Esophagus (tissue), 2 donors: ENCODE measurements around the gene EBP. TPM values are rescaled to one million over a fixed set of nuclear protein-coding genes. Genes with fewer than 3 reads are reported as not detected.

Experiments used
- polyA plus RNA-seq, 2 donors: library from polyadenylated mRNA; stranded (reverse); fragments of 200-250 nt; gene quantifications; one replicate each; pipeline ENCODE4 v1.2.3, GENCODE V29; 2013
- donor health status: healthy with polysubstance abuse.
- donor health status: Bipolar disorder and iron deficiency.

Gene EBP
- polyA plus RNA-seq, 2 donors, result 151 to 179 TPM

Other genes with a start within 250 kb of the EBP start
- not detected for gene SSX3, start 165.1 kb upstream of the EBP start, polyA plus RNA-seq
- not detected for gene SSX4, start 138.3 kb upstream of the EBP start, polyA plus RNA-seq
- gene SSX4B, start 109.8 kb upstream of the EBP start, polyA plus RNA-seq, result not detected
- 10 to 100 TPM; 16.3 to 22.1 TPM for gene SLC38A5, start 51.5 kb upstream of the EBP start, polyA plus RNA-seq
- 10 to 100 TPM; 31.1 to 36.3 TPM for gene FTSJ1, start 45.6 kb upstream of the EBP start, polyA plus RNA-seq
- 10 to 100 TPM; 15.6 to 16.8 TPM for gene PORCN, start 12.8 kb upstream of the EBP start, polyA plus RNA-seq
- gene TBC1D25, start 17.9 kb downstream of the EBP start, polyA plus RNA-seq, result 1 to 10 TPM; 5.1 to 6.9 TPM
- 100 to 1,000 TPM; 134 to 205 TPM for gene RBM3, start 52.7 kb downstream of the EBP start, polyA plus RNA-seq
- 10 to 100 TPM; 90.1 to 96.8 TPM for gene WDR13, start 75.7 kb downstream of the EBP start, polyA plus RNA-seq
- 1 to 10 TPM; 1.7 to 1.8 TPM for gene WAS, start 162.0 kb downstream of the EBP start, polyA plus RNA-seq
- 1 to 10 TPM; 5.6 to 5.8 TPM for gene SUV39H1, start 174.9 kb downstream of the EBP start, polyA plus RNA-seq
- under 1 TPM; 0.15 to 0.26 TPM for gene GLOD5, start 239.9 kb downstream of the EBP start, polyA plus RNA-seq